GM12878 (cell line): ENCODE data around the gene TMPRSS13. TPM values are rescaled to one million over a fixed set of nuclear protein-coding genes. Genes with fewer than 3 reads are reported as not detected.

Source experiments
- ATAC-seq: fragments of 200-7000 bp; cut with Tn5 transposase; 3 replicates; pipeline ENCODE4 v1.9.1; 2020; ENCODE audit warnings: mild to moderate bottlenecking, moderate library complexity
- BruUV-seq: library from RNA; stranded (reverse); fragments of 400-500 nt; replicated peaks from 2 replicates; lab custom pipeline; 2021; lab: Mats Ljungman, UMichigan
- CTCF ChIA-PET: fragments of 300-600 bp; sonication (Branson Sonifier 250); formaldehyde crosslinking; extraction: SDS; loops from one replicate; lab custom pipeline; 2021; ENCODE audit warnings: inconsistent platforms; lab: Yijun Ruan, JAX
- POLR2A ChIA-PET: fragments of 350-600 bp; formaldehyde crosslinking; extraction: SDS; loops from one replicate; lab custom pipeline; 2021; ENCODE audit warnings: inconsistent platforms; lab: Charles Lee
- RAD21 ChIA-PET: fragments of 300-600 bp; sonication (Branson Sonifier 250); formaldehyde crosslinking; loops from one replicate; lab custom pipeline; 2023; ENCODE audit warnings: antibody characterized with exemption; ENCODE audit not compliant: unreplicated experiment; lab: Charles Lee
- SMC1A ChIA-PET: fragments of 300-600 bp; sonication (Branson Sonifier 250); formaldehyde crosslinking; loops from one replicate; lab custom pipeline; 2023; ENCODE audit not compliant: unreplicated experiment, uncharacterized antibody; lab: Charles Lee
- DNase-seq: peaks from one replicate; pipeline ENCODE4 v3.0.0-alpha.2; 2011; ENCODE audit warnings: low read depth, low spot score
- FAIRE-seq: peaks from 3 replicates; lab custom pipeline; 2011; peaks lifted over from hg19 to GRCh38; lab: Jason Lieb, UNC
- H2AFZ ChIP-seq: 2 replicates; pipeline ENCODE4 v1.6.0; 2011; ENCODE audit warnings: low read depth, low read length, control low read depth; ENCODE audit not compliant: control insufficient read depth
- H3K27ac ChIP-seq: 2 replicates; pipeline ENCODE4 v1.5.1; 2011; ENCODE audit warnings: control low read depth; ENCODE audit not compliant: control insufficient read depth, insufficient read depth
- H3K27me3 ChIP-seq, 2 experiments: replicated peaks in 1 of 2; 2 replicates each; pipeline versions ENCODE4 v1.6.0 to v1.6.1; 2011; ENCODE audit warnings: low read length in 1 of 2; ENCODE audit not compliant: control insufficient read depth in 2 of 2, insufficient read depth in 2 of 2
- H3K36me3 ChIP-seq, 2 experiments: 2 replicates each; pipeline ENCODE4 v1.5.1; 2011; ENCODE audit warnings: low read length in 1 of 2; ENCODE audit not compliant: control insufficient read depth in 2 of 2, insufficient read depth in 2 of 2
- H3K4me1 ChIP-seq: 2 replicates; pipeline ENCODE4 v1.6.1; 2011; ENCODE audit warnings: mild to moderate bottlenecking, low read length, moderate library complexity, mixed read lengths; ENCODE audit not compliant: control insufficient read depth, insufficient read depth
- H3K4me2 ChIP-seq: 2 replicates; pipeline ENCODE4 v1.6.0; 2011; ENCODE audit warnings: control low read depth; ENCODE audit not compliant: control insufficient read depth, insufficient read depth
- H3K4me3 ChIP-seq: fragments of 200-600 bp; sonication (generic); 2 replicates; pipeline ENCODE4 v1.5.1; 2016
- H3K79me2 ChIP-seq: 2 replicates; pipeline ENCODE4 v1.6.0; 2011; ENCODE audit warnings: low read length; ENCODE audit not compliant: control insufficient read depth, insufficient read depth
- H3K9ac ChIP-seq: 2 replicates; pipeline ENCODE4 v1.8.0; 2011; ENCODE audit warnings: low read length, control low read depth, mixed read lengths; ENCODE audit not compliant: control insufficient read depth, insufficient read depth
- H3K9me3 ChIP-seq: replicated peaks from 3 replicates; pipeline ENCODE4 v1.5.1; 2011; ENCODE audit warnings: mild to moderate bottlenecking, low read length; ENCODE audit not compliant: control insufficient read depth, insufficient read depth
- H4K20me1 ChIP-seq: 2 replicates; pipeline ENCODE4 v1.6.0; 2011; ENCODE audit not compliant: control insufficient read depth, insufficient read depth
- CREB1 ChIP-seq: IDR thresholded peaks from 2 replicates; pipeline ENCODE4 v1.6.1; 2012; ENCODE audit warnings: low read depth, mild to moderate bottlenecking, inconsistent platforms
- RAD21 ChIP-seq: IDR thresholded peaks from 2 replicates; pipeline ENCODE4 v1.6.1; 2011; ENCODE audit warnings: mild to moderate bottlenecking, low read depth, low read length, moderate library complexity; ENCODE audit not compliant: insufficient read depth
- RUNX3 ChIP-seq: IDR thresholded peaks from 2 replicates; pipeline ENCODE4 v1.6.1; 2012; ENCODE audit warnings: low read length, inconsistent platforms
- SRF ChIP-seq, 2 experiments: IDR thresholded peaks; 2 replicates each; pipeline ENCODE4 v1.6.1; 2011; ENCODE audit warnings: low read depth in 2 of 2, low read length in 2 of 2, mild to moderate bottlenecking in 1 of 2, moderate library complexity in 1 of 2
- WGBS: methylation state at CpG from one replicate; pipeline ENCODE4 v1.1.6; 2016; ENCODE audit warnings: low lambda C conversion rate; ENCODE audit not compliant: insufficient replicate concordance, insufficient coverage; ENCODE audit errors: missing lambda C conversion rate; 5-methylcytosine and 5-hydroxymethylcytosine counted together
- in situ Hi-C: fragments of 300-500 bp; cut with MboI; formaldehyde crosslinking; loops from 9 replicates; pipeline ENCODE4 v1.14.3; 2018; ENCODE audit warnings: mixed read lengths
- intact Hi-C: fragments of 100-400 bp; cut with micrococcal nuclease; formaldehyde crosslinking; loops from one replicate; pipeline ENCODE4 v1.14.2; 2022; ENCODE audit not compliant: unreplicated experiment
- polyA plus RNA-seq, 11 experiments: library from polyadenylated mRNA; depleted of rRNA in 4 of 11; unstranded in 6 of 11; stranded (reverse) in 5 of 11; fragments of >200 nt; fragmentation: Nextera tagmentation in 4 of 11; fragmentation: Illumina TruSeq in 1 of 11; extraction: Ambion mirVana in 4 of 11; extraction: Trizol in 1 of 11; gene quantifications; 1 replicate in 1 of 11; 2 replicates in 10 of 11; pipeline versions ENCODE4 v1.2.1 to v1.2.3, GENCODE V29; 2011 to 2016; ENCODE audit warnings: inconsistent platforms in 2 of 11, missing spikeins in 2 of 11, low read depth in 1 of 11
- total RNA-seq, 4 experiments: library from RNA; depleted of rRNA in 3 of 4; stranded (reverse); fragments of >200 nt in 3 of 4; fragmentation: Illumina TruSeq in 1 of 4; extraction: Trizol in 1 of 4; gene quantifications; 2 replicates each; pipeline versions ENCODE4 v1.2.1 to v1.2.3, GENCODE V29; 2013 to 2021
- TF ChIP-seq, protein P1 (sequence below): fragments of 450-650 bp; IDR thresholded peaks from 2 replicates; pipeline ENCODE4 v1.6.1; 2016; ENCODE audit warnings: mild to moderate bottlenecking
- TF ChIP-seq, protein P2 (sequence below): fragments of 450-650 bp; IDR thresholded peaks from 2 replicates; pipeline ENCODE4 v1.6.1; 2014; ENCODE audit warnings: mild to moderate bottlenecking

Gene TMPRSS13
- total and polyA plus RNA-seq, 10 of the 15 experiments (the other 5 are each of a cell fraction or from before 2014, with no cell fraction given) = 0.05 to 0.50 (median 0.26) TPM; not detected in 2

GRCh38 chr11:117892651-117893050 is 36.6 kb downstream of the TMPRSS13 start:
- H3K4me3 ChIP-seq = no peak overlapping the region
- no peaks in the 10 kb centered on the region for H4K20me1 ChIP-seq
- H3K9ac ChIP-seq = no peak overlapping the region
- no peaks in the 10 kb centered on the region for H3K4me1 ChIP-seq
- no peaks in the 10 kb centered on the region for H3K36me3 ChIP-seq
- no peak for DNase-seq
- ChIA-PET POLR2A (no interaction called here), SMC1A (interaction anchor here (1.5 kb wide), 1 partner anchor 8 kb away, joined by 3 read pairs; no protein-coding TSS in a partner anchor), CTCF (interaction anchor here (1.0 to 1.1 kb wide), 2 partner anchors 12 to 54 kb away, joined by 3 to 4 read pairs; no protein-coding TSS in a partner anchor), RAD21 (interaction anchor here (1.0 kb wide), 1 partner anchor 49 kb away, joined by 3 read pairs; no protein-coding TSS in a partner anchor)
- intact Hi-C loops (no loop called here), in situ Hi-C loops (no loop called here)
- ATAC-seq = no peak
- H3K27ac ChIP-seq = no peak overlapping the region
- no peaks in the 10 kb centered on the region; the same call in 2 of the 3 replicates for H3K9me3 ChIP-seq
- no TSS peak for BruUV-seq
- H3K79me2 ChIP-seq = no peaks in the 10 kb centered on the region
- 47% methylated on average over 3 of the region's 3 CpGs for WGBS
- H3K27me3 ChIP-seq = no peaks in the 10 kb centered on the region
- TF ChIP-seq, protein P1, sequence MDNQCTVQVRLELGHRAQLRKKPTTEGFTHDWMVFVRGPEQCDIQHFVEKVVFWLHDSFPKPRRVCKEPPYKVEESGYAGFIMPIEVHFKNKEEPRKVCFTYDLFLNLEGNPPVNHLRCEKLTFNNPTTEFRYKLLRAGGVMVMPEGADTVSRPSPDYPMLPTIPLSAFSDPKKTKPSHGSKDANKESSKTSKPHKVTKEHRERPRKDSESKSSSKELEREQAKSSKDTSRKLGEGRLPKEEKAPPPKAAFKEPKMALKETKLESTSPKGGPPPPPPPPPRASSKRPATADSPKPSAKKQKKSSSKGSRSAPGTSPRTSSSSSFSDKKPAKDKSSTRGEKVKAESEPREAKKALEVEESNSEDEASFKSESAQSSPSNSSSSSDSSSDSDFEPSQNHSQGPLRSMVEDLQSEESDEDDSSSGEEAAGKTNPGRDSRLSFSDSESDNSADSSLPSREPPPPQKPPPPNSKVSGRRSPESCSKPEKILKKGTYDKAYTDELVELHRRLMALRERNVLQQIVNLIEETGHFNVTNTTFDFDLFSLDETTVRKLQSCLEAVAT = no peak
- TF ChIP-seq RAD21 (no peak), RUNX3 (no peak), CREB1 (no peak), SRF (IDR thresholded peaks at IDR 0.05; ENCODE audit: low read depth in 2 of 2, low read length in 2 of 2) (no peak)
- TF ChIP-seq, protein P2, sequence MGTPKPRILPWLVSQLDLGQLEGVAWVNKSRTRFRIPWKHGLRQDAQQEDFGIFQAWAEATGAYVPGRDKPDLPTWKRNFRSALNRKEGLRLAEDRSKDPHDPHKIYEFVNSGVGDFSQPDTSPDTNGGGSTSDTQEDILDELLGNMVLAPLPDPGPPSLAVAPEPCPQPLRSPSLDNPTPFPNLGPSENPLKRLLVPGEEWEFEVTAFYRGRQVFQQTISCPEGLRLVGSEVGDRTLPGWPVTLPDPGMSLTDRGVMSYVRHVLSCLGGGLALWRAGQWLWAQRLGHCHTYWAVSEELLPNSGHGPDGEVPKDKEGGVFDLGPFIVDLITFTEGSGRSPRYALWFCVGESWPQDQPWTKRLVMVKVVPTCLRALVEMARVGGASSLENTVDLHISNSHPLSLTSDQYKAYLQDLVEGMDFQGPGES = no peak
- H3K4me2 ChIP-seq = no peak overlapping the region
- no peak overlapping the region for H2AFZ ChIP-seq
- no peak for FAIRE-seq
